NT2/D1 (cell line): ENCODE results near the gene RAD9B.

Source experiments
- YY1 ChIP-seq: IDR thresholded peaks from 2 replicates; pipeline ENCODE4 v1.6.1; 2011; ENCODE audit not compliant: insufficient read length, insufficient read depth
- ZNF274 ChIP-seq: IDR thresholded peaks from 2 replicates; pipeline ENCODE4 v1.6.1; 2011; ENCODE audit warnings: mild to moderate bottlenecking, low read depth, low read length

GRCh38 chr12:110550981-110551380 is 48.9 kb downstream of the RAD9B start:
- TF ChIP-seq YY1 (no peak), ZNF274 (no peak)
